ENCODE measurements around the gene CALCOCO2. TPM values are rescaled to one million over a fixed set of nuclear protein-coding genes. Genes with fewer than 3 reads are reported as not detected.

Gene CALCOCO2
- total and polyA plus RNA-seq, 10 donors: 30.1 to 167 (median 126) TPM

GRCh38 chr17:48843187-48843900 is 12.5 kb downstream of the CALCOCO2 start:
- H3K27me3 ChIP-seq (replicated peaks in 1 of 7): no peaks in the 10 kb centered on the region
- intact Hi-C loops (cut with DNase I; ENCODE audit: low total_unique reads): no loop called here
- H3K27ac ChIP-seq: peak overlapping the region in 7 of 8 donors; percentile 81 to 95 (median 90)
- TF ChIP-seq, protein P1, sequence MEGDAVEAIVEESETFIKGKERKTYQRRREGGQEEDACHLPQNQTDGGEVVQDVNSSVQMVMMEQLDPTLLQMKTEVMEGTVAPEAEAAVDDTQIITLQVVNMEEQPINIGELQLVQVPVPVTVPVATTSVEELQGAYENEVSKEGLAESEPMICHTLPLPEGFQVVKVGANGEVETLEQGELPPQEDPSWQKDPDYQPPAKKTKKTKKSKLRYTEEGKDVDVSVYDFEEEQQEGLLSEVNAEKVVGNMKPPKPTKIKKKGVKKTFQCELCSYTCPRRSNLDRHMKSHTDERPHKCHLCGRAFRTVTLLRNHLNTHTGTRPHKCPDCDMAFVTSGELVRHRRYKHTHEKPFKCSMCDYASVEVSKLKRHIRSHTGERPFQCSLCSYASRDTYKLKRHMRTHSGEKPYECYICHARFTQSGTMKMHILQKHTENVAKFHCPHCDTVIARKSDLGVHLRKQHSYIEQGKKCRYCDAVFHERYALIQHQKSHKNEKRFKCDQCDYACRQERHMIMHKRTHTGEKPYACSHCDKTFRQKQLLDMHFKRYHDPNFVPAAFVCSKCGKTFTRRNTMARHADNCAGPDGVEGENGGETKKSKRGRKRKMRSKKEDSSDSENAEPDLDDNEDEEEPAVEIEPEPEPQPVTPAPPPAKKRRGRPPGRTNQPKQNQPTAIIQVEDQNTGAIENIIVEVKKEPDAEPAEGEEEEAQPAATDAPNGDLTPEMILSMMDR (IDR thresholded peaks at IDR 0.05 in 8 of 11, conservative IDR thresholded peaks at IDR 0.05 in 3 of 11): no peak
- TF ChIP-seq POLR2AphosphoS5 (IDR thresholded peaks at IDR 0.05) (no peak), POLR2A (IDR thresholded peaks at IDR 0.05) (no peak)
- WGBS, 5 donors: 82 to 87% (median 83%) methylated on average over 6 of the region's 6 CpGs
- H3K4me1 ChIP-seq: peaks cover 34 to 62% (median 52%) of the 10 kb centered on the region in 6 donors
- no peaks in the 10 kb centered on the region for H3K9me3 ChIP-seq
- H3K36me3 ChIP-seq: peaks cover 4 to 65% (median 46%) of the 10 kb centered on the region in 6 donors
- DNase-seq: no peak
- H3K4me3 ChIP-seq: no peak overlapping the region

- TF ChIP-seq POLR2AphosphoS5 (IDR thresholded peaks at IDR 0.05) (no peak), POLR2A (IDR thresholded peaks at IDR 0.05) (no peak)
- TF ChIP-seq, protein P1 (IDR thresholded peaks at IDR 0.05 in 8 of 11, conservative IDR thresholded peaks at IDR 0.05 in 3 of 11): no peak
- H3K4me1 ChIP-seq: peaks cover 0 to 22% (median 7%) of the 10 kb centered on the region in 6 donors
- H3K27ac ChIP-seq: peak overlapping the region in 1 of 8 donors; percentile 11
- DNase-seq: no peak
- no peaks in the 10 kb centered on the region for H3K9me3 ChIP-seq
- H3K4me3 ChIP-seq: no peak overlapping the region
- 95 to 97% (median 96%) methylated on average over 4 of the region's 4 CpGs for WGBS, 5 donors
- H3K27me3 ChIP-seq (replicated peaks in 1 of 7): no peaks in the 10 kb centered on the region
- intact Hi-C loops (cut with DNase I; ENCODE audit: low total_unique reads): no loop called here
- H3K36me3 ChIP-seq: peaks cover 11 to 100% (median 88%) of the 10 kb centered on the region in 6 donors
Measured at GRCh38 chr17:48850792-48851323, 20.0 kb downstream of the CALCOCO2 start.

GRCh38 chr17:48854774-48855476 is 24.1 kb downstream of the CALCOCO2 start:
- no peak overlapping the region for H3K4me3 ChIP-seq
- H3K36me3 ChIP-seq: peaks cover 9 to 100% (median 89%) of the 10 kb centered on the region in 6 donors
- no peak overlapping the region for H3K27ac ChIP-seq
- intact Hi-C loops (cut with DNase I; ENCODE audit: low total_unique reads): no loop called here
- no peak for DNase-seq
- H3K27me3 ChIP-seq (replicated peaks in 1 of 7): no peaks in the 10 kb centered on the region
- TF ChIP-seq, protein P1 (IDR thresholded peaks at IDR 0.05 in 8 of 11, conservative IDR thresholded peaks at IDR 0.05 in 3 of 11): no peak
- TF ChIP-seq POLR2A (IDR thresholded peaks at IDR 0.05) (no peak), POLR2AphosphoS5 (IDR thresholded peaks at IDR 0.05) (no peak)
- H3K4me1 ChIP-seq: peaks cover 0 to 13% (median 7%) of the 10 kb centered on the region in 6 donors
- WGBS, 5 donors: 84 to 93% (median 88%) methylated on average over 7 of the region's 7 CpGs
- H3K9me3 ChIP-seq: no peaks in the 10 kb centered on the region
